Mesenchymal stem cell (in vitro differentiated cells and primary cell): ENCODE results near the gene TSPAN2.

Source experiments
- DNase-seq: peaks from one replicate; pipeline ENCODE4 v3.0.0-alpha.2; 2013
- H2AFZ ChIP-seq: one replicate; pipeline ENCODE4 v1.6.1; 2013; ENCODE audit warnings: low read depth, mild to moderate bottlenecking, control low read depth, inconsistent platforms, low read length, moderate library complexity
- H2AK5ac ChIP-seq: 2 replicates; pipeline ENCODE4 v1.6.1; 2013; ENCODE audit warnings: low read length, moderate library complexity, mild to moderate bottlenecking, inconsistent platforms; ENCODE audit not compliant: severe bottlenecking
- H2BK120ac ChIP-seq: one replicate; pipeline ENCODE4 v1.6.1; 2013; ENCODE audit warnings: low read depth, mild to moderate bottlenecking, inconsistent platforms, low read length, moderate library complexity
- H2BK12ac ChIP-seq, 2 experiments: one replicate each; pipeline ENCODE4 v1.6.1; 2013; ENCODE audit warnings: inconsistent platforms in 2 of 2, low read length in 2 of 2, mild to moderate bottlenecking in 2 of 2, moderate library complexity in 2 of 2, control low read depth in 1 of 2
- H2BK15ac ChIP-seq: one replicate; pipeline ENCODE4 v1.6.1; 2013; ENCODE audit warnings: mild to moderate bottlenecking, low read depth, inconsistent platforms; ENCODE audit not compliant: poor library complexity, severe bottlenecking
- H2BK5ac ChIP-seq: 2 replicates; pipeline ENCODE4 v1.6.1; 2013; ENCODE audit warnings: low read depth, mild to moderate bottlenecking, low read length, control low read depth, inconsistent platforms; ENCODE audit not compliant: poor library complexity, severe bottlenecking
- H3K14ac ChIP-seq, 2 experiments: one replicate each; pipeline ENCODE4 v1.6.1; 2013; ENCODE audit warnings: inconsistent platforms in 2 of 2, low read length in 2 of 2, control low read depth in 1 of 2, mild to moderate bottlenecking in 1 of 2, moderate library complexity in 1 of 2
- H3K18ac ChIP-seq, 2 experiments: one replicate each; pipeline ENCODE4 v1.6.1; 2013; ENCODE audit warnings: inconsistent platforms in 2 of 2, low read length in 2 of 2, control low read depth in 1 of 2, low read depth in 1 of 2, mild to moderate bottlenecking in 1 of 2
- H3K23ac ChIP-seq, 2 experiments: one replicate each; pipeline ENCODE4 v1.6.1; 2013; ENCODE audit warnings: inconsistent platforms in 2 of 2, low read length in 2 of 2, mild to moderate bottlenecking in 2 of 2, moderate library complexity in 2 of 2, control low read depth in 1 of 2
- H3K27ac ChIP-seq: 2 replicates; pipeline ENCODE4 v1.5.1; 2013; ENCODE audit warnings: mild to moderate bottlenecking, moderate library complexity, low read length, control low read depth, inconsistent platforms; ENCODE audit not compliant: poor library complexity, severe bottlenecking
- H3K27me3 ChIP-seq, 2 experiments: 2 replicates each; pipeline versions ENCODE4 v1.6.1 to v1.7.0; 2013; ENCODE audit warnings: low read length in 2 of 2, mild to moderate bottlenecking in 2 of 2, moderate library complexity in 2 of 2, control low read depth in 1 of 2, inconsistent platforms in 1 of 2; ENCODE audit not compliant: control insufficient read depth in 1 of 2, insufficient read depth in 1 of 2
- H3K36me3 ChIP-seq, 2 experiments: 2 replicates each; pipeline versions ENCODE4 v1.6.1 to v1.7.0; 2013; ENCODE audit warnings: low read length in 2 of 2, control low read depth in 1 of 2, inconsistent platforms in 1 of 2, low read depth in 1 of 2, mild to moderate bottlenecking in 1 of 2; ENCODE audit not compliant: insufficient read depth in 2 of 2, control insufficient read depth in 1 of 2
- H3K4ac ChIP-seq, 2 experiments: one replicate each; pipeline ENCODE4 v1.6.1; 2013; ENCODE audit warnings: inconsistent platforms in 2 of 2, low read length in 2 of 2, mild to moderate bottlenecking in 2 of 2, moderate library complexity in 2 of 2, control low read depth in 1 of 2, low read depth in 1 of 2
- H3K4me1 ChIP-seq: 2 replicates; pipeline ENCODE4 v1.6.1; 2013; ENCODE audit warnings: low read depth, low read length, control low read depth; ENCODE audit not compliant: control insufficient read depth, insufficient read depth
- H3K4me2 ChIP-seq: 2 replicates; pipeline ENCODE4 v1.6.1; 2013; ENCODE audit warnings: low read length, mild to moderate bottlenecking, inconsistent platforms; ENCODE audit not compliant: poor library complexity, severe bottlenecking
- H3K4me3 ChIP-seq, 2 experiments: 2 replicates each; pipeline versions ENCODE4 v1.5.1 to v1.7.0; 2013; ENCODE audit warnings: low read length in 2 of 2, mild to moderate bottlenecking in 2 of 2, control low read depth in 1 of 2, low read depth in 1 of 2; ENCODE audit not compliant: insufficient read depth in 1 of 2
- H3K79me1 ChIP-seq: replicated peaks from 2 replicates; pipeline ENCODE4 v1.6.1; 2013; ENCODE audit warnings: mild to moderate bottlenecking, control low read depth, low read length, inconsistent platforms; ENCODE audit not compliant: poor library complexity, severe bottlenecking
- H3K9ac ChIP-seq: 2 replicates; pipeline ENCODE4 v1.7.0; 2013; ENCODE audit warnings: mild to moderate bottlenecking, low read length, moderate library complexity
- H3K9me3 ChIP-seq: 2 replicates; pipeline ENCODE4 v1.7.0; 2013; ENCODE audit warnings: mild to moderate bottlenecking, low read length; ENCODE audit not compliant: control insufficient read depth
- H4K8ac ChIP-seq: one replicate; pipeline ENCODE4 v1.6.1; 2013; ENCODE audit warnings: inconsistent platforms, mild to moderate bottlenecking, low read length, moderate library complexity
- H4K91ac ChIP-seq: one replicate; pipeline ENCODE4 v1.6.1; 2013; ENCODE audit warnings: mild to moderate bottlenecking, low read length, inconsistent platforms
- WGBS: methylation state at CpG from one replicate; pipeline ENCODE4 v1.1.7; 2013; ENCODE audit warnings: mixed read lengths; 5-methylcytosine and 5-hydroxymethylcytosine counted together

The TSPAN2 gene

GRCh38 chr1:115073298-115074087, 15.8 kb downstream of the TSPAN2 start:
- WGBS: 66% methylated on average over 10 of the region's 10 CpGs
- no peak overlapping the region for H3K27ac ChIP-seq

GRCh38 chr1:115071012-115071664, 18.2 kb downstream of the TSPAN2 start:
- no peak overlapping the region for H2BK5ac ChIP-seq
- H3K4me1 ChIP-seq: peaks cover 15% of the 10 kb centered on the region
- H3K36me3 ChIP-seq: no peaks in the 10 kb centered on the region
- H3K4me3 ChIP-seq: no peak overlapping the region
- no peak overlapping the region for H3K14ac ChIP-seq
- H2BK15ac ChIP-seq: no peak overlapping the region
- no peak overlapping the region for H4K91ac ChIP-seq
- H2BK120ac ChIP-seq: no peak overlapping the region
- H3K23ac ChIP-seq: no peak overlapping the region
- no peak overlapping the region for H3K27ac ChIP-seq
- H3K18ac ChIP-seq: no peak overlapping the region
- no peak overlapping the region for H2AFZ ChIP-seq
- no peak overlapping the region for H3K4me2 ChIP-seq
- no peak for DNase-seq
- no peak overlapping the region for H2BK12ac ChIP-seq
- H2AK5ac ChIP-seq: no peak overlapping the region
- no peak overlapping the region for H3K4ac ChIP-seq
- H4K8ac ChIP-seq: no peak overlapping the region
- H3K9ac ChIP-seq: no peak overlapping the region
- no peaks in the 10 kb centered on the region for H3K9me3 ChIP-seq
- H3K27me3 ChIP-seq: peaks cover 3 to 44% of the 10 kb centered on the region in 2 experiments
- H3K79me1 ChIP-seq: no peaks in the 10 kb centered on the region
- 89% methylated on average over 5 of the region's 6 CpGs for WGBS

More at GRCh38 chr1:115073298-115074087, 15.8 kb downstream of the TSPAN2 start:
- Histone ChIP-seq H3K79me1 (no peaks in the 10 kb centered on the region), H3K9ac (no peak overlapping the region), H3K14ac (no peak overlapping the region), H3K27me3 (peaks cover 3 to 40% of the 10 kb centered on the region in 2 experiments), H2BK120ac (no peak overlapping the region), H2BK5ac (no peak overlapping the region), H4K8ac (no peak overlapping the region), H2BK12ac (no peak overlapping the region), H3K4ac (no peak overlapping the region), H3K4me2 (no peak overlapping the region), H4K91ac (no peak overlapping the region), H3K23ac (no peak overlapping the region), H2AFZ (no peak overlapping the region), H3K18ac (no peak overlapping the region), H2AK5ac (no peak overlapping the region), H2BK15ac (no peak overlapping the region), H3K9me3 (no peaks in the 10 kb centered on the region), H3K36me3 (no peaks in the 10 kb centered on the region), H3K4me3 (no peak overlapping the region), H3K4me1 (peaks cover 10% of the 10 kb centered on the region)
- DNase-seq: no peak

GRCh38 chr1:115069659-115070308, 19.5 kb downstream of the TSPAN2 start:
- Histone ChIP-seq H2BK15ac (no peak overlapping the region), H3K18ac (no peak overlapping the region), H3K4me2 (no peak overlapping the region), H3K27me3 (peaks cover 2 to 31% of the 10 kb centered on the region in 2 experiments), H3K9me3 (no peaks in the 10 kb centered on the region), H2BK120ac (no peak overlapping the region), H3K79me1 (no peaks in the 10 kb centered on the region), H2AFZ (no peak overlapping the region), H3K14ac (no peak overlapping the region), H3K36me3 (no peaks in the 10 kb centered on the region), H3K9ac (no peak overlapping the region), H3K4me1 (peaks cover 12% of the 10 kb centered on the region), H2BK5ac (no peak overlapping the region), H2AK5ac (no peak overlapping the region), H2BK12ac (no peak overlapping the region), H3K4ac (no peak overlapping the region), H3K23ac (no peak overlapping the region), H4K8ac (no peak overlapping the region), H3K4me3 (no peak overlapping the region), H3K27ac (no peak overlapping the region), H4K91ac (no peak overlapping the region)
- DNase-seq: no peak
- 99% methylated on average over 5 of the region's 7 CpGs for WGBS
